HG03354 (cell line): ENCODE measurements around the gene KAT2B.

Source experiments
- ATAC-seq: cut with Tn5 transposase; IDR thresholded peaks from one replicate; pipeline ENCODE4 v1.9.1; 2021; ENCODE audit warnings: mild to moderate bottlenecking; ENCODE audit not compliant: unreplicated experiment, poor library complexity, severe bottlenecking

The KAT2B gene

GRCh38 chr3:20185679-20186599 is 145.7 kb downstream of the KAT2B start, which contains the start of gene SGO1:
SGO1 (minus strand) TSS chr3:20186206; CDS start chr3:20184027, 2,179 bp downstream.
- ATAC-seq: peak; percentile 96

- peak; percentile 17 for ATAC-seq
Measured at GRCh38 chr3:20186600-20187004, 146.4 kb downstream of the KAT2B start.

GRCh38 chr3:20190991-20191390 is 150.7 kb downstream of the KAT2B start:
- ATAC-seq: no peak

- ATAC-seq: peak; percentile 84
Measured at GRCh38 chr3:20194793-20195460, 154.7 kb downstream of the KAT2B start.

DNA sequence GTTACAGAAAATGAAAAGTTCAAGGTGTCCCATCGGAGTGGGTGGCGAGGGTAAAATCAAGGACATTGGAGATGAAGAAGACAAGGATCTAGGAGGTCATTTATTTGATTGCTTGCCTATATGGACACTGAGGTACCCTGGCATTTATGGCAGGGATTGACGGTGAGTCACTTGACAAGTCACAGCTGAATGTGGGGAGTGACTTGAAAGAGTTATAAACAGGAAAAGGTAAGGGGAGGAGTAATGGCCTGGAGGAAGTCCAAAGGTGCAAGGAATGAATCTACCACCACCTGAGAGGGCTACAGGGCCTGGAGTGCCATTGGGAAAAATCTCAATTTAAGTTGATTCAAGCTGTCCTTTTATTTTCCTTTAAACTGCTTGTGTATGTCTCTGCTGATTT is 157.5 kb downstream of the KAT2B start:
- ATAC-seq: no peak

- ATAC-seq: no peak
Measured at GRCh38 chr3:20201143-20201542, 160.9 kb downstream of the KAT2B start.
